ENCODE measurements around the gene CEP41.

DNA sequence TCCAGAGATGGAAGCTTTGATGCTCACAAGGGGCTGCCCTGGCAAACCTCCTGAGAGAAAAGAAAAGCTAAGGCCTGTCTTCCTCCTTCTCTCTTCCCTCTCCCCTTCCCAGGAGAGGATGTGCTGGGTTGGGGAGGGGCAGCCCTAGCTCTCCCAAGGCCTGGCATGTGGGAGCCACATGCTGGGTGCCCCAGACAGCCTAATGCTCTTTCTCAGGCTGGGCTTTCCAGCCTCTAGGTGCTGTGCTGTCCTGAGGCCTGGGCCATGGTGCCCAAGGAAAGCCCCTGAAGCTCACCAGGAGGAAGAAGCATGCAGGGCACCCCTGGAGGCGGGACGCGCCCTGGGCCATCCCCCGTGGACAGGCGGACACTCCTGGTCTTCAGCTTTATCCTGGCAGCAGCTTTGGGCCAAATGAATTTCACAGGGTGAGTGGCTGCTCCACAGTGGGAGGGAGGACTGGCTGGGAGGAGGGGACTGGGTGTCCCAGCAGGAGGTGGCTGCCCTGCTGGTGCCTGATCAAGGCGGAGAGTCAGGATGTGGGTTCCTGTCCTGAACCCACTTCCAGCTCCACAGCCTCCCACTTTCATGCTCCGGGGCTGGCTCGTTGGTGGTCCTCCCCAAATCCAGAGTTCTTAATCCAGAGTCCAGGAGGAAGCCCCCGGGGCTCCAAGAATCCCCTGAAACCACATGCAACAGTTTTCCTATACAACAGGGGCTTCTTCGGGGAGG, 94.5 kb downstream of the CEP41 start:
- TF ChIP-seq, protein P1, sequence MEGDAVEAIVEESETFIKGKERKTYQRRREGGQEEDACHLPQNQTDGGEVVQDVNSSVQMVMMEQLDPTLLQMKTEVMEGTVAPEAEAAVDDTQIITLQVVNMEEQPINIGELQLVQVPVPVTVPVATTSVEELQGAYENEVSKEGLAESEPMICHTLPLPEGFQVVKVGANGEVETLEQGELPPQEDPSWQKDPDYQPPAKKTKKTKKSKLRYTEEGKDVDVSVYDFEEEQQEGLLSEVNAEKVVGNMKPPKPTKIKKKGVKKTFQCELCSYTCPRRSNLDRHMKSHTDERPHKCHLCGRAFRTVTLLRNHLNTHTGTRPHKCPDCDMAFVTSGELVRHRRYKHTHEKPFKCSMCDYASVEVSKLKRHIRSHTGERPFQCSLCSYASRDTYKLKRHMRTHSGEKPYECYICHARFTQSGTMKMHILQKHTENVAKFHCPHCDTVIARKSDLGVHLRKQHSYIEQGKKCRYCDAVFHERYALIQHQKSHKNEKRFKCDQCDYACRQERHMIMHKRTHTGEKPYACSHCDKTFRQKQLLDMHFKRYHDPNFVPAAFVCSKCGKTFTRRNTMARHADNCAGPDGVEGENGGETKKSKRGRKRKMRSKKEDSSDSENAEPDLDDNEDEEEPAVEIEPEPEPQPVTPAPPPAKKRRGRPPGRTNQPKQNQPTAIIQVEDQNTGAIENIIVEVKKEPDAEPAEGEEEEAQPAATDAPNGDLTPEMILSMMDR (optimal IDR thresholded peaks at IDR 0.05 in 1 of 3, IDR thresholded peaks at IDR 0.05 in 1 of 3, conservative IDR thresholded peaks at IDR 0.05 in 1 of 3; ENCODE audit: extremely low read depth in 1 of 3, insufficient read depth in 2 of 3, low read length in 3 of 3), result no peak
- no peak for TF ChIP-seq EZH2 (IDR thresholded peaks at IDR 0.05; ENCODE audit: low read length)
